ENCODE results near the gene ATG4B. TPM values are rescaled to one million over a fixed set of nuclear protein-coding genes. Genes with fewer than 3 reads are reported as not detected.

The ATG4B gene
- total and polyA plus RNA-seq, 2 of the 8 experiments (the other 6 are each of a cell fraction or from before 2014, with no cell fraction given): 103 to 155 TPM

DNA sequence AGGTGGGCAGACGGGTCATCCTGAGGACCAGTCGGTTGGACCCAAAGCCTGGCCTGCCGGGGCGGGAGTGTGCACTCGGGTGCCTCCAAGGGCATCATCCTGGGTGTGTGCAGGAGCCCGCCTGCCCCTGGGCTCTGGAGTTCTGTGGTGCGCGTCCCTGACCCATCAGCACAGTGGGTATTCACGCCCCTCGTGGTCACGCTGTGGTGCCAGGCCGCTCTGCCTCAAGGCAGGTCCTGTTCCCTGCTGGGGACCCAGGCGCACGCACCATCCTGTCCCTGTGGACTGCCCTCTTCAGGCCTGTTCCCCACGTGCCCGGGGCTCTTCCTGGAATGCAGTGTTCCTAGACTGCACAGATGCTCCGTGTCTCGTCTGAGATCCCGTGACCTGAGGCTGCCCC lies 82.6 kb downstream of the ATG4B start:
- Histone ChIP-seq H2AK5ac (ENCODE audit: low read depth, low read length) (no peak overlapping the region), H3K36me3 (ENCODE audit: control insufficient read depth in 2 of 4, insufficient read depth in 4 of 4, low read length in 3 of 4) (peaks cover 6 to 43% (median 36%) of the 10 kb centered on the region in 4 experiments; a peak in 7 of 8 replicates), H3K18ac (ENCODE audit: extremely low read depth, low read length) (no peak overlapping the region), H4K91ac (replicated peaks; ENCODE audit: insufficient read length, low read length) (no peak overlapping the region), H3K14ac (ENCODE audit: insufficient read length) (no peak overlapping the region), H4K8ac (ENCODE audit: extremely low read depth, insufficient read depth, low read length) (no peak overlapping the region), H3K4me2 (ENCODE audit: insufficient read depth in 1 of 2, low read depth in 2 of 2, low read length in 2 of 2) (no peak overlapping the region), H3K27ac (ENCODE audit: low read depth, low read length) (no peak overlapping the region), H3K27me3 (replicated peaks in 1 of 4; ENCODE audit: control insufficient read depth in 3 of 4, extremely low read depth in 1 of 4, insufficient read depth in 3 of 4, low read length in 3 of 4) (no peaks in the 10 kb centered on the region; a peak in 1 of 7 replicates), H3K56ac (replicated peaks; ENCODE audit: insufficient read length, low read depth, low read length) (no peak overlapping the region), H2BK15ac (ENCODE audit: low read length) (no peak overlapping the region), H3K79me1 (ENCODE audit: low read depth, low read length) (no peaks in the 10 kb centered on the region; the same call in 1 of the 2 replicates), H2AFZ (ENCODE audit: low read length) (no peak overlapping the region), H3K9me3 (ENCODE audit: insufficient read depth in 2 of 2, low read depth in 1 of 2, low read length in 1 of 2) (peaks cover 12 to 16% of the 10 kb centered on the region in 2 experiments), H3K4ac (replicated peaks; ENCODE audit: insufficient read length, low read depth, low read length) (no peak overlapping the region), H3K4me3 (ENCODE audit: extremely low read depth in 1 of 4, insufficient read depth in 2 of 4, low read depth in 3 of 4, low read length in 4 of 4) (no peak overlapping the region), H2BK12ac (ENCODE audit: low read depth, low read length) (no peak overlapping the region), H3K9ac (replicated peaks in 1 of 4; ENCODE audit: extremely low read depth in 1 of 4, low read depth in 3 of 4, low read length in 3 of 4) (no peak overlapping the region), H4K5ac (ENCODE audit: insufficient read length, low read depth, low read length) (no peak overlapping the region), H3K4me1 (replicated peaks in 1 of 4; ENCODE audit: control insufficient read depth in 3 of 4, insufficient read depth in 4 of 4, low read length in 3 of 4) (no peaks in the 10 kb centered on the region), H2BK5ac (ENCODE audit: low read depth, low read length) (no peak overlapping the region), H4K20me1 (replicated peaks in 1 of 2; ENCODE audit: control insufficient read depth in 1 of 2, insufficient read depth in 2 of 2, low read length in 2 of 2) (peaks cover 0 to 6% of the 10 kb centered on the region in 2 experiments), H3K79me2 (ENCODE audit: control insufficient read depth in 1 of 2, insufficient read depth in 2 of 2, low read length in 2 of 2) (no peaks in the 10 kb centered on the region), H2BK20ac (ENCODE audit: low read length) (no peak overlapping the region), H3K23me2 (ENCODE audit: low read depth, low read length) (no peaks in the 10 kb centered on the region), H2BK120ac (replicated peaks; ENCODE audit: low read depth, low read length) (no peak overlapping the region), H3K23ac (ENCODE audit: insufficient read length) (no peak overlapping the region)
- 91% methylated on average over 19 of the region's 19 CpGs; no CpG with 5 or more reads in 1 of the 2 experiments for WGBS, 2 experiments (ENCODE audit: extremely low coverage in 1 of 2, insufficient coverage in 1 of 2, insufficient read length in 1 of 2, insufficient replicate concordance in 2 of 2, low coverage in 1 of 2, low lambda C conversion rate in 2 of 2, missing lambda C conversion rate in 1 of 2)
- FAIRE-seq: no peak
- no peak for DNase-seq (ENCODE audit: low read depth in 1 of 2, low spot score in 2 of 2)
- ChIA-PET POLR2A (ENCODE audit: partially characterized antibody) (interaction anchor here (2.3 to 4.2 kb wide), 2 partner anchors 16 to 21 kb away, joined by 6 to 36 read pairs; partner anchors contain the start of gene ING5), CTCF (ENCODE audit: partially characterized antibody) (interaction anchor here (0.6 to 1.9 kb wide), 5 partner anchors 10 to 17 kb away, joined by 3 to 8 read pairs (median 4); partner anchors contain the start of gene ING5)
- TF ChIP-seq ASH2L (IDR thresholded peaks at IDR 0.05; ENCODE audit: low read length) (no peak), POLR2A (IDR thresholded peaks at IDR 0.05; ENCODE audit: control extremely low read depth in 1 of 2, low read depth in 2 of 2, low read length in 2 of 2) (no peak), BCL11A (IDR thresholded peaks at IDR 0.05; ENCODE audit: low read depth in 2 of 2, low read length in 2 of 2) (no peak), EP300 (IDR thresholded peaks at IDR 0.05; ENCODE audit: borderline replicate concordance in 1 of 2, low read depth in 2 of 2, low read length in 2 of 2) (no peak), SAP30 (IDR thresholded peaks at IDR 0.05; ENCODE audit: insufficient read depth, insufficient replicate concordance, low read length) (no peak), RFX5 (IDR thresholded peaks at IDR 0.05; ENCODE audit: borderline replicate concordance, low read depth, low read length) (no peak), RBBP5 (IDR thresholded peaks at IDR 0.05; ENCODE audit: borderline replicate concordance, low read depth, low read length) (no peak), KDM5A (IDR thresholded peaks at IDR 0.05; ENCODE audit: low read length) (no peak), HDAC6 (IDR thresholded peaks at IDR 0.05; ENCODE audit: low read depth, low read length) (no peak), RXRA (IDR thresholded peaks at IDR 0.05; ENCODE audit: insufficient read depth, low read depth, low read length) (no peak), SIX5 (IDR thresholded peaks at IDR 0.05; ENCODE audit: low read depth, low read length) (no peak)
- TF ChIP-seq, protein P1, sequence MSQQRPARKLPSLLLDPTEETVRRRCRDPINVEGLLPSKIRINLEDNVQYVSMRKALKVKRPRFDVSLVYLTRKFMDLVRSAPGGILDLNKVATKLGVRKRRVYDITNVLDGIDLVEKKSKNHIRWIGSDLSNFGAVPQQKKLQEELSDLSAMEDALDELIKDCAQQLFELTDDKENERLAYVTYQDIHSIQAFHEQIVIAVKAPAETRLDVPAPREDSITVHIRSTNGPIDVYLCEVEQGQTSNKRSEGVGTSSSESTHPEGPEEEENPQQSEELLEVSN (IDR thresholded peaks at IDR 0.05): no peak
- TF ChIP-seq, protein P2, sequence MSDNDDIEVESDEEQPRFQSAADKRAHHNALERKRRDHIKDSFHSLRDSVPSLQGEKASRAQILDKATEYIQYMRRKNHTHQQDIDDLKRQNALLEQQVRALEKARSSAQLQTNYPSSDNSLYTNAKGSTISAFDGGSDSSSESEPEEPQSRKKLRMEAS (IDR thresholded peaks at IDR 0.05): no peak

Measured in H1 (cell line).